OCI-LY7 (cell line): ENCODE results near the gene PANK2. TPM values are rescaled to one million over a fixed set of nuclear protein-coding genes. Genes with fewer than 3 reads are reported as not detected.

Experiments
- BruUV-seq: library from RNA; stranded (reverse); fragments of 400-500 nt; replicated peaks from 2 replicates; lab custom pipeline; 2021; lab: Mats Ljungman, UMichigan
- CTCF ChIA-PET: fragments of 300-600 bp; sonication (Branson Sonifier 250); formaldehyde crosslinking; loops from one replicate; lab custom pipeline; 2022; ENCODE audit warnings: antibody characterized with exemption; ENCODE audit not compliant: unreplicated experiment; lab: Charles Lee
- POLR2A ChIA-PET: fragments of 300-600 bp; sonication (Branson Sonifier 250); formaldehyde crosslinking; loops from one replicate; lab custom pipeline; 2022; ENCODE audit warnings: antibody characterized with exemption; lab: Charles Lee
- DNase-seq: peaks from one replicate; pipeline ENCODE4 v3.0.0-alpha.2; 2015; ENCODE audit warnings: low spot score
- H2AFZ ChIP-seq: fragments of 200-600 bp; sonication (generic), shearing (Covaris generic); 2 replicates; pipeline ENCODE4 v1.6.1; 2014; ENCODE audit warnings: mild to moderate bottlenecking, antibody characterized with exemption, low read length, moderate library complexity
- H3K27ac ChIP-seq: fragments of 200-600 bp; sonication (generic); 2 replicates; pipeline ENCODE4 v1.5.1; 2014; ENCODE audit warnings: mixed run types, low read depth, mild to moderate bottlenecking, moderate library complexity, low read length, inconsistent platforms; ENCODE audit not compliant: poor library complexity, severe bottlenecking
- H3K36me3 ChIP-seq: fragments of 200-600 bp; sonication (generic); 2 replicates; pipeline ENCODE4 v1.6.1; 2014; ENCODE audit warnings: mild to moderate bottlenecking, antibody characterized with exemption, low read length, moderate library complexity, mixed read lengths; ENCODE audit not compliant: insufficient read depth
- H3K4me1 ChIP-seq: fragments of 200-600 bp; sonication (generic); 2 replicates; pipeline ENCODE4 v1.5.1; 2014; ENCODE audit warnings: mild to moderate bottlenecking, low read length; ENCODE audit not compliant: insufficient read depth, poor library complexity, severe bottlenecking
- H3K4me2 ChIP-seq: fragments of 200-600 bp; sonication (generic); 2 replicates; pipeline ENCODE4 v1.6.1; 2014; ENCODE audit warnings: mild to moderate bottlenecking, low read length
- H3K4me3 ChIP-seq: fragments of 200-600 bp; sonication (generic); 2 replicates; pipeline ENCODE4 v1.5.1; 2014; ENCODE audit warnings: mild to moderate bottlenecking, low read depth, low read length; ENCODE audit not compliant: poor library complexity, severe bottlenecking
- H3K79me2 ChIP-seq: fragments of 200-600 bp; sonication (generic); 2 replicates; pipeline ENCODE4 v1.6.1; 2016; ENCODE audit warnings: low read depth, mild to moderate bottlenecking, low read length, moderate library complexity, mixed read lengths; ENCODE audit not compliant: insufficient read depth
- H3K9me2 ChIP-seq: fragments of 200-600 bp; sonication (generic); 2 replicates; pipeline ENCODE4 v1.6.1; 2016; ENCODE audit warnings: mild to moderate bottlenecking, low read length, mixed read lengths; ENCODE audit not compliant: insufficient read depth
- H3K9me3 ChIP-seq: fragments of 200-600 bp; sonication (generic); 2 replicates; pipeline ENCODE4 v1.6.1; 2014; ENCODE audit warnings: mild to moderate bottlenecking, mixed run types, low read length, mixed read lengths
- H4K20me1 ChIP-seq: fragments of 200-600 bp; sonication (generic); 2 replicates; pipeline ENCODE4 v1.6.1; 2014; ENCODE audit warnings: mild to moderate bottlenecking, antibody characterized with exemption, low read length, moderate library complexity, mixed read lengths; ENCODE audit not compliant: insufficient read depth
- CTCF ChIP-seq: fragments of 200-600 bp; sonication (generic); conservative IDR thresholded peaks from 2 replicates; pipeline ENCODE4 v1.5.1; 2014; ENCODE audit warnings: mild to moderate bottlenecking, antibody characterized with exemption, low read length, moderate library complexity, mixed read lengths
- EZH2phosphoT487 ChIP-seq: fragments of 200-600 bp; sonication (generic); IDR thresholded peaks from 2 replicates; pipeline ENCODE4 v1.6.1; 2018; ENCODE audit warnings: low read depth, borderline replicate concordance, mild to moderate bottlenecking, mixed run types, antibody characterized with exemption, low read length, moderate library complexity, mixed read lengths
- intact Hi-C: fragments of 100-400 bp; cut with micrococcal nuclease; formaldehyde crosslinking; loops from one replicate; pipeline ENCODE4 v1.10.0; 2022; ENCODE audit not compliant: unreplicated experiment
- total RNA-seq, 2 experiments: library from RNA; depleted of rRNA in 1 of 2; stranded (reverse); fragments of >200 nt in 1 of 2; shearing (Covaris generic) in 1 of 2; gene quantifications; 2 replicates each; pipeline ENCODE4 v1.2.3, GENCODE V29; 2014 to 2022

The PANK2 gene
- total RNA-seq, 2 experiments from 2014 or later = 40.9 to 66.6 TPM

DNA sequence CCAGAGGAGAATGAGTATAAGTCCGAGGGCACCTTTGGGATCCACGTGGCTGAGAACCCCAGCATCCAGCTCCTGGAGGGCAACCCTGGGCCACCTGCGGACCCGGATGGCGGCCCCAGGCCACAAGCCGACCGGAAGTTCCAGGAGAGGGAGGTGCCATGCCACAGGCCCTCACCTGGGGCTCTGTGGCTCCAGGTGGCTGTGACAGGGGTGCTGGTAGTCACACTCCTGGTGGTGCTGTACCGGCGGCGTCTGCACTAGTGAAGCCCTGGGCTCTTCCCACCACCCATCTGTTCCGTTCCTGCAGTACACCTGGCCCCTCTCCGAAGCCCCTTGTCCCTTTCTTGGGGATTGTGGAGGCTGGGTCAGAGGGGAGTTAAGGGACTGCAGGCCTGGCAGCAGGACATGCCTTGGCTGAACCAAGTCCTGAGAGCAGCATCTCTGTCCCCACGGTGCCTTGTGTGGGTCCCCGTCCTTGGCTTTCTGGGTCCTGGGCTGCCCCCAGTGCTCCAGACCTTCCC, 23.2 kb upstream of the PANK2 start:
- Histone ChIP-seq H3K4me3 (no peak overlapping the region), H3K27ac (no peak overlapping the region), H3K9me2 (no peaks in the 10 kb centered on the region), H3K9me3 (peaks cover 6% of the 10 kb centered on the region; the same call in 1 of the 2 replicates), H3K79me2 (no peaks in the 10 kb centered on the region), H3K4me2 (no peak overlapping the region), H4K20me1 (no peaks in the 10 kb centered on the region), H2AFZ (no peak overlapping the region), H3K4me1 (no peaks in the 10 kb centered on the region), H3K36me3 (peaks cover 70% of the 10 kb centered on the region)
- TF ChIP-seq CTCF (no peak), EZH2phosphoT487 (no peak)
- intact Hi-C loops = no loop called here
- CTCF ChIA-PET = no interaction called here
- POLR2A ChIA-PET = no interaction called here
- DNase-seq = no peak
- no TSS peak for BruUV-seq

DNA sequence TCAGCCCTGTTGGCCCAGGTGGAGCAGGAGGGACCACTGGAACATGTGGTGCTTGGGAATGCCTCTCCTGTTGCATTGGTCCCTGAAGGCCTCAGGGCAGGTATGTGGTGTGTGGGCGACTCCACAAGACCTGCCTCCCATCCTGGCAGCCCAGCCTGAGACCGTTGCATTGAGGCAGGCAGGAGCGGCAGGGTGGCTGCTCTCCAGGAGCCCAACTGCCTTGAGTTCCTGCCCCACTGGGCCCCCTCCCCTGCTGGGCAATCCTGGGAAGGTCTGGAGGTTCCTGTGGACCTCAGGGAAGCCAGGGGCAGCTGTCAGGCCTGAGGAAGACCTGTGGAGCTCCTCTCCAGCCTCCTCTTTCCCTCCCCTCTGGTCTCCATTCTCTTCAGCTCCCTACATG, 22.7 kb upstream of the PANK2 start:
- POLR2A ChIA-PET = no interaction called here
- Histone ChIP-seq H4K20me1 (no peaks in the 10 kb centered on the region), H3K4me3 (no peak overlapping the region), H3K9me2 (no peaks in the 10 kb centered on the region), H3K4me1 (no peaks in the 10 kb centered on the region), H3K79me2 (no peaks in the 10 kb centered on the region), H2AFZ (no peak overlapping the region), H3K36me3 (peaks cover 67% of the 10 kb centered on the region), H3K9me3 (peaks cover 6% of the 10 kb centered on the region; the same call in 1 of the 2 replicates), H3K4me2 (no peak overlapping the region), H3K27ac (no peak overlapping the region)
- no peak for TF ChIP-seq CTCF
- no peak for TF ChIP-seq EZH2phosphoT487
- CTCF ChIA-PET = no interaction called here
- DNase-seq = no peak
- BruUV-seq = no TSS peak
- intact Hi-C loops = no loop called here

- intact Hi-C loops = no loop called here
- no peak overlapping the region for H3K4me2 ChIP-seq
- no peak overlapping the region for H2AFZ ChIP-seq
- no peaks in the 10 kb centered on the region for H3K9me2 ChIP-seq
- no peaks in the 10 kb centered on the region for H3K79me2 ChIP-seq
- POLR2A ChIA-PET = interaction anchor here (0.8 kb wide), 1 partner anchor 47 kb away, joined by 3 read pairs; the partner anchor contains the start of gene AP5S1
- no peak for DNase-seq
- BruUV-seq = no TSS peak
- TF ChIP-seq CTCF (no peak), EZH2phosphoT487 (no peak)
- peaks cover 63% of the 10 kb centered on the region for H3K36me3 ChIP-seq
- H3K27ac ChIP-seq = no peak overlapping the region
- H4K20me1 ChIP-seq = no peaks in the 10 kb centered on the region
- CTCF ChIA-PET = no interaction called here
- no peaks in the 10 kb centered on the region for H3K9me3 ChIP-seq
- H3K4me3 ChIP-seq = no peak overlapping the region
- H3K4me1 ChIP-seq = no peaks in the 10 kb centered on the region
These were observed 21.4 kb upstream of the PANK2 start for GRCh38 chr20:3867802-3868201.
